Prostate gland (tissue), 2 donors: ENCODE measurements around the gene PPIL3. TPM values are rescaled to one million over a fixed set of nuclear protein-coding genes. Genes with fewer than 3 reads are reported as not detected.

Experiments used
- DNase-seq: peaks from one replicate; pipeline ENCODE4 v3.0.0-alpha.2; 2019; ENCODE audit warnings: low spot score
- H3K27ac ChIP-seq, 2 donors: fragments of 200-600 bp; sonication (generic); 2 replicates each; pipeline ENCODE4 v1.5.1; 2017 to 2019
- H3K27me3 ChIP-seq: fragments of 200-600 bp; sonication (generic); replicated peaks from 2 replicates; pipeline ENCODE4 v1.5.1; 2019; ENCODE audit not compliant: insufficient read depth
- H3K36me3 ChIP-seq, 2 donors: fragments of 200-600 bp; sonication (generic); 1 replicate in 1 of 2; 2 replicates in 1 of 2; pipeline versions ENCODE4 v1.5.1 to v1.8.1; 2017 to 2019
- H3K4me1 ChIP-seq: fragments of 200-600 bp; sonication (generic); replicated peaks from 2 replicates; pipeline ENCODE4 v1.5.1; 2019
- H3K4me3 ChIP-seq, 2 donors: fragments of 200-600 bp; sonication (generic); 2 replicates each; pipeline ENCODE4 v1.5.1; 2017 to 2019
- H3K9me3 ChIP-seq: fragments of 200-600 bp; sonication (generic); 2 replicates; pipeline ENCODE4 v1.5.1; 2017
- POLR2A ChIP-seq: fragments of 450-650 bp; IDR thresholded peaks from one replicate; pipeline ENCODE4 v1.6.1; 2016; ENCODE audit warnings: antibody characterized with exemption, mild to moderate bottlenecking
- POLR2AphosphoS5 ChIP-seq: sonication (generic); formaldehyde crosslinking; IDR thresholded peaks from one replicate; pipeline ENCODE4 v1.6.1; 2017; ENCODE audit warnings: antibody characterized with exemption
- WGBS: methylation state at CpG from one replicate; pipeline ENCODE4 v1.1.5; 2018; 5-methylcytosine and 5-hydroxymethylcytosine counted together
- intact Hi-C: fragments of 100-400 bp; cut with DNase I; formaldehyde crosslinking; loops from one replicate; pipeline ENCODE4 v1.14.2; 2022
- small RNA-seq, 2 donors: library from RNA; depleted of rRNA; stranded (forward); fragments of <200 nt; gene quantifications; one replicate each; pipeline ENCODE3, GENCODE V24; 2016
- total RNA-seq, 2 donors: library from RNA; depleted of rRNA; stranded (reverse); fragments of >200 nt; gene quantifications; one replicate each; pipeline ENCODE4 v1.1.0, GENCODE V29; 2016
- TF ChIP-seq, protein P1 (sequence below), 4 experiments: fragments of 200-600 bp in 2 of 4; fragments of 450-650 bp in 2 of 4; sonication (generic) in 2 of 4; IDR thresholded peaks; 1 replicate in 3 of 4; 2 replicates in 1 of 4; pipeline ENCODE4 v1.5.1; 2016 to 2019; ENCODE audit warnings: antibody characterized with exemption in 4 of 4, mild to moderate bottlenecking in 2 of 4, moderate library complexity in 2 of 4

The PPIL3 gene
- total RNA-seq, 2 donors from 2014 or later = 15.2 to 30.1 TPM

- DNase-seq = no peak
- intact Hi-C loops = no loop called here
- no peak overlapping the region for H3K4me3 ChIP-seq
- H3K27me3 ChIP-seq = no peaks in the 10 kb centered on the region
- no peak overlapping the region for H3K27ac ChIP-seq
- no peaks in the 10 kb centered on the region for H3K36me3 ChIP-seq
- WGBS = 89% methylated on average over 9 of the region's 9 CpGs
- TF ChIP-seq, protein P1, sequence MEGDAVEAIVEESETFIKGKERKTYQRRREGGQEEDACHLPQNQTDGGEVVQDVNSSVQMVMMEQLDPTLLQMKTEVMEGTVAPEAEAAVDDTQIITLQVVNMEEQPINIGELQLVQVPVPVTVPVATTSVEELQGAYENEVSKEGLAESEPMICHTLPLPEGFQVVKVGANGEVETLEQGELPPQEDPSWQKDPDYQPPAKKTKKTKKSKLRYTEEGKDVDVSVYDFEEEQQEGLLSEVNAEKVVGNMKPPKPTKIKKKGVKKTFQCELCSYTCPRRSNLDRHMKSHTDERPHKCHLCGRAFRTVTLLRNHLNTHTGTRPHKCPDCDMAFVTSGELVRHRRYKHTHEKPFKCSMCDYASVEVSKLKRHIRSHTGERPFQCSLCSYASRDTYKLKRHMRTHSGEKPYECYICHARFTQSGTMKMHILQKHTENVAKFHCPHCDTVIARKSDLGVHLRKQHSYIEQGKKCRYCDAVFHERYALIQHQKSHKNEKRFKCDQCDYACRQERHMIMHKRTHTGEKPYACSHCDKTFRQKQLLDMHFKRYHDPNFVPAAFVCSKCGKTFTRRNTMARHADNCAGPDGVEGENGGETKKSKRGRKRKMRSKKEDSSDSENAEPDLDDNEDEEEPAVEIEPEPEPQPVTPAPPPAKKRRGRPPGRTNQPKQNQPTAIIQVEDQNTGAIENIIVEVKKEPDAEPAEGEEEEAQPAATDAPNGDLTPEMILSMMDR (IDR thresholded peaks at IDR 0.05) = no peak
- no peak for TF ChIP-seq POLR2A
- TF ChIP-seq POLR2AphosphoS5 = no peak
- H3K9me3 ChIP-seq = no peaks in the 10 kb centered on the region
- H3K4me1 ChIP-seq = no peaks in the 10 kb centered on the region
These were observed 60.2 kb downstream of the PPIL3 start for GRCh38 chr2:200828572-200829257.

- WGBS = 63% methylated on average over 2 of the region's 2 CpGs
- Histone ChIP-seq H3K4me3 (no peak overlapping the region), H3K4me1 (no peaks in the 10 kb centered on the region)
These were observed 60.8 kb downstream of the PPIL3 start for GRCh38 chr2:200828104-200828503.

DNA sequence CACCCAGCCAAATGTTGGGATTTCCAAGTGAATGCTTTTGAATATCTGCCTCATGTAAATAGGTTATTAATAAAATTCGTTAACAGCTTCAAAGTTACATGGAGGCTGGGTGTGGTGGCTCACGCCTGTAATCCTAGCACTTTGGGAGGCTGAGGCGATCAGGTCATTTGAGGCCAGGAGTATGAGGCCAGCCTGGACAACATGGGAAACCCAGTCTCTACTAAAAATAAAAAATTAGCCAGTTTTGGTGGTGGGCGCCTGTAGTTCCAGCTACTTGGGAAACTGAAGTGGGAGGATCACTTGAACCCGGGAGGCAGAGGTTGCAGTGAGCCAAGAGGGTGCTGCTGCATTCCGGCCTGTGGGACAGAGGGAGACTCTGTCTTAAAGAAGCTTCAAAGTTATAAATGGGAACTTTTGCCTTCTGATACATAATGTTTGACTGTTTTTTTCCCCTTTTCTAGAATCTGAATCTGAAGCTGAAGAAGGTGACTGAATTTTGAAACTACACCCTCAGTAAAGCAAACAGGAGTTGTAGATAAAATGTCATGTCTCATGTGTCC is 67.1 kb downstream of the PPIL3 start:
- Histone ChIP-seq H3K4me3 (no peak overlapping the region), H3K36me3 (peaks cover 17 to 31% of the 10 kb centered on the region in 2 donors), H3K27ac (no peak overlapping the region), H3K27me3 (no peaks in the 10 kb centered on the region), H3K9me3 (no peaks in the 10 kb centered on the region), H3K4me1 (no peaks in the 10 kb centered on the region)
- intact Hi-C loops = no loop called here
- 89% methylated on average over 6 of the region's 6 CpGs for WGBS
- no peak for DNase-seq
- TF ChIP-seq POLR2AphosphoS5 (no peak), POLR2A (no peak)
- TF ChIP-seq, protein P1 (IDR thresholded peaks at IDR 0.05) = no peak

More at GRCh38 chr2:200828104-200828503, 60.8 kb downstream of the PPIL3 start:
- no peak for DNase-seq
- Histone ChIP-seq H3K27me3 (no peaks in the 10 kb centered on the region), H3K27ac (no peak overlapping the region), H3K36me3 (no peaks in the 10 kb centered on the region), H3K9me3 (no peaks in the 10 kb centered on the region)
- TF ChIP-seq POLR2A (no peak), POLR2AphosphoS5 (no peak)
- TF ChIP-seq, protein P1 (IDR thresholded peaks at IDR 0.05) = no peak
- intact Hi-C loops = no loop called here

Small RNA genes within 50 kb of the gene (small RNA-seq; reads per million reads assigned to genes)
- 0 reads per million in 2 donors for gene RF00019
- 0 reads per million in 2 donors for gene RNA5SP115
- 0 reads per million in 2 donors for gene RNU6-312P
- gene RNU6-31P = 0 reads per million in 2 donors
- gene RNU6-762P = 0 reads per million in 2 donors

Other genes starting within 250 kb of the PPIL3 start
- gene BZW1, start 77.2 kb downstream of the PPIL3 start, total RNA-seq = 100 to 1,000 TPM; 219 to 232 TPM
- 100 to 1,000 TPM; 126 to 131 TPM for gene CLK1, start 24.4 kb downstream of the PPIL3 start, total RNA-seq
- gene NIF3L1, start 294 bp upstream of the PPIL3 start, total RNA-seq = 10 to 100 TPM; 22.4 to 27.7 TPM
- 10 to 100 TPM; 21.9 to 32.1 TPM for gene ORC2, start 74.6 kb upstream of the PPIL3 start, total RNA-seq
- 10 to 100 TPM; 13.6 to 16.3 TPM for gene HYCC2, start 182.6 kb upstream of the PPIL3 start, total RNA-seq
- 10 to 100 TPM; 45.5 to 84.3 TPM for gene NDUFB3, start 182.9 kb upstream of the PPIL3 start, total RNA-seq
- gene CFLAR, start 227.1 kb upstream of the PPIL3 start, total RNA-seq = 100 to 1,000 TPM in 1 of 2 donors, 10 to 100 TPM in 1; 92.4 to 141 TPM